K562 (cell line): ENCODE measurements around the gene NEDD9. TPM values are rescaled to one million over a fixed set of nuclear protein-coding genes. Genes with fewer than 3 reads are reported as not detected.

ENCODE experiments used
- ATAC-seq: fragments of 200-7000 bp; cut with Tn5 transposase; 3 replicates; pipeline ENCODE4 v1.9.1; 2020; ENCODE audit warnings: moderate library complexity
- BruUV-seq: library from RNA; stranded (reverse); fragments of 400-500 nt; replicated peaks from 2 replicates; lab custom pipeline; 2021; lab: Mats Ljungman, UMichigan
- CTCF ChIA-PET: fragments of 300-600 bp; formaldehyde crosslinking; extraction: SDS; loops from one replicate; lab custom pipeline; 2021; ENCODE audit warnings: low intra/inter-chr PET ratio; lab: Yijun Ruan, JAX
- POLR2A ChIA-PET: fragments of 300-600, 350-650 bp; sonication (Branson Sonifier 250); formaldehyde crosslinking; extraction: SDS; loops from one replicate; lab custom pipeline; 2021; ENCODE audit warnings: antibody characterized with exemption, inconsistent platforms; lab: Yijun Ruan, JAX
- DNase-seq, 4 experiments: peaks; one replicate each; pipeline versions ENCODE4 v3.0.0 to v3.0.0-alpha.2; 2011 to 2018; ENCODE audit warnings: low spot score in 3 of 4, mixed read lengths in 3 of 4; ENCODE audit errors: extremely low read depth in 1 of 4
- FAIRE-seq: peaks from 2 replicates; lab custom pipeline; 2011; peaks lifted over from hg19 to GRCh38; lab: Jason Lieb, UNC
- H2AFZ ChIP-seq: 2 replicates; pipeline ENCODE4 v1.6.0; 2011; ENCODE audit warnings: low read depth, low read length, control low read depth, inconsistent platforms
- H3K27ac ChIP-seq: fragments of 200-600 bp; 3 replicates; pipeline ENCODE4 v1.8.0; 2011; ENCODE audit warnings: low read depth, mild to moderate bottlenecking, control low read depth, inconsistent platforms, low read length, moderate library complexity, mixed read lengths; ENCODE audit errors: extremely low read depth
- H3K27me3 ChIP-seq, 2 experiments: fragments of 300-600 bp in 1 of 2; 2 replicates in 1 of 2; 3 replicates in 1 of 2; pipeline versions ENCODE4 v1.6.0 to v1.8.0; 2011; ENCODE audit warnings: inconsistent platforms in 2 of 2, low read length in 2 of 2, mild to moderate bottlenecking in 1 of 2, mixed read lengths in 1 of 2, moderate library complexity in 1 of 2; ENCODE audit not compliant: control insufficient read depth in 2 of 2, insufficient read depth in 2 of 2
- H3K36me3 ChIP-seq: fragments of 300-600 bp; 3 replicates; pipeline ENCODE4 v1.8.0; 2011; ENCODE audit warnings: mild to moderate bottlenecking, low read length, inconsistent platforms; ENCODE audit not compliant: control insufficient read depth, insufficient read depth
- H3K4me1 ChIP-seq, 2 experiments: fragments of 200-600 bp in 1 of 2; replicated peaks in 1 of 2; 2 replicates in 1 of 2; 3 replicates in 1 of 2; pipeline versions ENCODE4 v1.5.1 to v1.8.0; 2011; ENCODE audit warnings: inconsistent platforms in 2 of 2, low read length in 2 of 2, mild to moderate bottlenecking in 1 of 2, mixed read lengths in 1 of 2, moderate library complexity in 1 of 2; ENCODE audit not compliant: control insufficient read depth in 2 of 2, insufficient read depth in 2 of 2
- H3K4me2 ChIP-seq: 2 replicates; pipeline ENCODE4 v1.6.1; 2011; ENCODE audit warnings: low read length, control low read depth, inconsistent platforms, mixed read lengths; ENCODE audit not compliant: insufficient read depth
- H3K4me3 ChIP-seq: fragments of 200-600 bp; sonication (generic), shearing (Covaris generic); 2 replicates; pipeline ENCODE4 v1.5.1; 2016; ENCODE audit warnings: control low read depth, inconsistent platforms
- H3K79me2 ChIP-seq: fragments of 200-600 bp; 3 replicates; pipeline ENCODE4 v1.8.0; 2011; ENCODE audit warnings: low read length, inconsistent platforms; ENCODE audit not compliant: control insufficient read depth, insufficient read depth
- H3K9ac ChIP-seq, 2 experiments: 2 replicates each; pipeline versions ENCODE4 v1.6.0 to v1.6.1; 2011; ENCODE audit warnings: low read depth in 2 of 2, low read length in 2 of 2, control low read depth in 1 of 2, inconsistent platforms in 1 of 2, mild to moderate bottlenecking in 1 of 2, mixed read lengths in 1 of 2; ENCODE audit not compliant: insufficient read depth in 1 of 2
- H3K9me1 ChIP-seq: one replicate; pipeline ENCODE4 v1.6.0; 2011; ENCODE audit warnings: inconsistent platforms, mild to moderate bottlenecking, low read length, moderate library complexity; ENCODE audit not compliant: control insufficient read depth, insufficient read depth
- H3K9me3 ChIP-seq: replicated peaks from 2 replicates; pipeline ENCODE4 v1.5.1; 2011; ENCODE audit warnings: low read depth, low read length, inconsistent platforms; ENCODE audit not compliant: control insufficient read depth, insufficient read depth
- H4K20me1 ChIP-seq: replicated peaks from 2 replicates; pipeline ENCODE4 v1.6.1; 2011; ENCODE audit warnings: low read length, inconsistent platforms, mixed read lengths; ENCODE audit not compliant: control insufficient read depth, insufficient read depth
- CLOCK ChIP-seq: fragments of 250-450 bp; sonication (Bioruptor Pico); IDR thresholded peaks from 2 replicates; pipeline ENCODE4 v1.4.0; 2020; ENCODE audit warnings: mild to moderate bottlenecking, moderate library complexity, borderline replicate concordance
- CTCFL ChIP-seq: IDR thresholded peaks from 2 replicates; pipeline ENCODE4 v1.6.1; 2011; ENCODE audit warnings: borderline replicate concordance, low read depth, mild to moderate bottlenecking, moderate library complexity, low read length; ENCODE audit not compliant: insufficient read depth, poor library complexity, severe bottlenecking
- DNMT1 ChIP-seq: fragments of 450-650 bp; IDR thresholded peaks from 2 replicates; pipeline ENCODE4 v1.6.1; 2016; ENCODE audit warnings: antibody characterized with exemption, mild to moderate bottlenecking
- ERF ChIP-seq: fragments of 450-650 bp; formaldehyde crosslinking; IDR thresholded peaks from 2 replicates; pipeline ENCODE4 v1.4.0; 2020; ENCODE audit warnings: mild to moderate bottlenecking, mixed read lengths
- HNRNPK ChIP-seq: fragments of 200-400 bp; formaldehyde crosslinking; IDR thresholded peaks from one replicate; pipeline ENCODE4 v1.6.1; 2018; ENCODE audit warnings: mild to moderate bottlenecking, low read depth, low read length; ENCODE audit not compliant: poor library complexity, severe bottlenecking
- HSF4 ChIP-seq: fragments of 250-450 bp; sonication (Bioruptor Pico); IDR thresholded peaks from 2 replicates; pipeline ENCODE4 v2.1.2; 2022; ENCODE audit warnings: mild to moderate bottlenecking, moderate library complexity, borderline replicate concordance
- KLF13 ChIP-seq: fragments of 450-650 bp; IDR thresholded peaks from 2 replicates; pipeline ENCODE4 v1.6.1; 2016; ENCODE audit warnings: missing genetic modification characterization, low read depth, mild to moderate bottlenecking, missing compliant biosample characterization, moderate library complexity, borderline replicate concordance
- POLR2G ChIP-seq: fragments of 200-400 bp; formaldehyde crosslinking; IDR thresholded peaks from 2 replicates; pipeline ENCODE4 v1.6.1; 2017; ENCODE audit warnings: low read depth, mild to moderate bottlenecking, antibody characterized with exemption, low read length, moderate library complexity
- POLR2H ChIP-seq: IDR thresholded peaks from 2 replicates; pipeline ENCODE4 v1.6.1; 2016; ENCODE audit warnings: missing genetic modification characterization, low read depth, mild to moderate bottlenecking, control low read depth, missing compliant biosample characterization, moderate library complexity
- SAP30 ChIP-seq: fragments of 200-600 bp; sonication (generic); IDR thresholded peaks from 2 replicates; pipeline ENCODE4 v1.6.1; 2012; ENCODE audit warnings: borderline replicate concordance, low read depth, mild to moderate bottlenecking, moderate library complexity, low read length, control low read depth, inconsistent platforms; ENCODE audit not compliant: insufficient read depth, poor library complexity, severe bottlenecking
- TCF7L2 ChIP-seq: fragments of 150-350 bp; IDR thresholded peaks from 2 replicates; pipeline ENCODE4 v1.6.1; 2016; ENCODE audit warnings: low read depth, mild to moderate bottlenecking, low read length, moderate library complexity
- ZNF511 ChIP-seq: sonication (generic); formaldehyde crosslinking; IDR thresholded peaks from 2 replicates; pipeline ENCODE4 v1.8.0; 2022; ENCODE audit warnings: mild to moderate bottlenecking, missing genetic modification reagents
- WGBS: fragments of 100-300 bp; shearing (Covaris generic); methylation state at CpG from one replicate; pipeline ENCODE4 v1.1.6; 2016; ENCODE audit warnings: low coverage, mixed read lengths; ENCODE audit not compliant: insufficient coverage; ENCODE audit errors: missing lambda C conversion rate; 5-methylcytosine and 5-hydroxymethylcytosine counted together
- in situ Hi-C: fragments of 300-500 bp; cut with MboI; formaldehyde crosslinking; loops from 4 replicates; pipeline ENCODE4 v1.15.0; 2018; ENCODE audit warnings: inconsistent platforms, mixed read lengths
- intact Hi-C: fragments of 100-400 bp; cut with micrococcal nuclease; formaldehyde crosslinking; loops from 2 replicates; pipeline ENCODE4 v1.14.2; 2022
- polyA plus RNA-seq, 8 experiments: library from polyadenylated mRNA; depleted of rRNA in 4 of 8; stranded (reverse) in 5 of 8; unstranded in 3 of 8; fragments of >200 nt; fragmentation: Nextera tagmentation in 2 of 8; fragmentation: Illumina TruSeq in 1 of 8; extraction: Ambion mirVana in 2 of 8; extraction: Trizol in 1 of 8; gene quantifications; 2 replicates each; pipeline versions ENCODE4 v1.2.1 to v1.2.3, GENCODE V29; 2011 to 2014; ENCODE audit warnings: inconsistent platforms in 1 of 8, missing spikeins in 1 of 8
- total RNA-seq, 7 experiments: library from RNA; depleted of rRNA in 6 of 7; stranded (reverse); fragments of >200 nt in 6 of 7; fragmentation: Illumina TruSeq in 2 of 7; extraction: Trizol in 2 of 7; gene quantifications; 2 replicates each; pipeline versions ENCODE4 v1.2.1 to v1.2.3, GENCODE V29; 2011 to 2021; ENCODE audit warnings: low replicate concordance in 1 of 7

NEDD9 gene
- total and polyA plus RNA-seq, 9 of the 15 experiments (the other 6 are each of a cell fraction or from before 2014, with no cell fraction given) = 0.04 to 0.18 (median 0.15) TPM; not detected in 6

- Histone ChIP-seq H3K36me3 (no peaks in the 10 kb centered on the region), H3K9me3 (no peaks in the 10 kb centered on the region), H3K79me2 (no peaks in the 10 kb centered on the region), H3K4me1 (no peaks in the 10 kb centered on the region), H3K9ac (no peak overlapping the region), H4K20me1 (0 out of 2 replicates have a peak, but pooled peaks cover 4% of the 10 kb centered on the region), H3K4me2 (no peak overlapping the region)
- 4% methylated on average over 3 of the region's 3 CpGs for WGBS
- ATAC-seq (no peak), FAIRE-seq (no peak)
- intact Hi-C loops = no loop called here
- TF ChIP-seq HNRNPK (no peak), CLOCK (CRISPR knock-in tag) (no peak), POLR2H (no peak), POLR2G (no peak), KLF13 (tag) (no peak), DNMT1 (no peak), ERF (CRISPR knock-in tag) (no peak), ZNF511 (CRISPR knock-in tag) (no peak), SAP30 (no peak), CTCFL (no peak), HSF4 (no peak), TCF7L2 (no peak)
- TF ChIP-seq, all 486 proteins: peak for 0
- Histone ChIP-seq H3K27me3 (peaks cover 34 to 51% of the 10 kb centered on the region in 2 experiments; a peak in 4 of 5 replicates), H3K9me1 (no peaks in the 10 kb centered on the region), H2AFZ (no peak overlapping the region), H3K4me3 (no peak overlapping the region), H3K27ac (no peak overlapping the region)
- no peak for DNase-seq
- in situ Hi-C loops = no loop called here
- ChIA-PET CTCF (no interaction called here), POLR2A (interaction anchor here (0.8 kb wide), 1 partner anchor 12 kb away, joined by 3 read pairs; no protein-coding TSS in a partner anchor)
- BruUV-seq = no TSS peak
These were observed 14.4 kb downstream of the NEDD9 start for GRCh38 chr6:11218102-11218442.
